ENCODE measurements around the gene OIP5. TPM values are rescaled to one million over a fixed set of nuclear protein-coding genes. Genes with fewer than 3 reads are reported as not detected.

Gene OIP5
- total RNA-seq, 6 donors from 2014 or later, result 0.46 to 1.1 (median 1.1) TPM; not detected in 3

GRCh38 chr15:41279535-41280283 lies 52.7 kb downstream of the OIP5 start:
- DNase-seq (no peak), ATAC-seq (ENCODE audit: low FRiP score in 2 of 2) (no peak)
- TF ChIP-seq POLR2A (IDR thresholded peaks at IDR 0.05) (no peak), EP300 (IDR thresholded peaks at IDR 0.05) (no peak), CTCF (IDR thresholded peaks at IDR 0.05) (no peak), POLR2AphosphoS5 (IDR thresholded peaks at IDR 0.05) (no peak)
- H3K4me3 ChIP-seq, result no peak overlapping the region
- H3K27me3 ChIP-seq, result no peaks in the 10 kb centered on the region
- peaks cover 3 to 6% (median 5%) of the 10 kb centered on the region in 4 donors for H3K4me1 ChIP-seq
- H3K36me3 ChIP-seq, result peaks cover 4 to 42% (median 26%) of the 10 kb centered on the region in 4 donors
- 80 to 86% methylated on average over 1 of the region's 1 CpG for WGBS, 2 donors
- no peak overlapping the region for H3K27ac ChIP-seq
- no peaks in the 10 kb centered on the region for H3K9me3 ChIP-seq

DNA sequence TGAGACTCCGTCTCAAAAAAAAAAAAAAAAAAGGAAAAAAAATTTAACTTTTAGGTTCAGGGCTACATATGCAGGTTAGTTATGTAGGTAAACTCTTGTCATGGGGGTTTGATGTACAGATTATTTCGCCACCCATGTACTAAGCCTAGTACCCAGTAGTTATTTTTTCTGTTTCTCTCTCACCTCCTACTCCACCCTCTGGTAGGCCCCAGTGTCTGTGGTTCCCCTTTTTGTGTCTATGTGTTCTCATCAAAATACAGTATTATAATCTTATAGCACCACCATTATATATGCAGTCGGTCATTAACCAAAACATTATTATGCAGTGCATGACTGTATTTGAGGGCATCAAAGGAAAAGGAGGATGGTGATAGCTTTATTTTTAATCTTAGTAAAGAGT lies 54.1 kb downstream of the OIP5 start:
- peaks cover 2 to 5% (median 4%) of the 10 kb centered on the region in 4 donors for H3K4me1 ChIP-seq
- H3K27me3 ChIP-seq, result no peaks in the 10 kb centered on the region
- no peak for TF ChIP-seq POLR2AphosphoS5 (IDR thresholded peaks at IDR 0.05)
- TF ChIP-seq CTCF (IDR thresholded peaks at IDR 0.05), result no peak
- TF ChIP-seq POLR2A (IDR thresholded peaks at IDR 0.05), result no peak
- no peak for TF ChIP-seq EP300 (IDR thresholded peaks at IDR 0.05)
- no peaks in the 10 kb centered on the region for H3K9me3 ChIP-seq
- H3K4me3 ChIP-seq, result no peak overlapping the region
- H3K36me3 ChIP-seq, result peaks cover 4 to 56% (median 35%) of the 10 kb centered on the region in 4 donors
- no peak for ATAC-seq (ENCODE audit: low FRiP score in 2 of 2)
- 93 to 97% methylated on average over 3 of the region's 3 CpGs for WGBS, 2 donors
- no peak for DNase-seq
- H3K27ac ChIP-seq, result no peak overlapping the region

DNA sequence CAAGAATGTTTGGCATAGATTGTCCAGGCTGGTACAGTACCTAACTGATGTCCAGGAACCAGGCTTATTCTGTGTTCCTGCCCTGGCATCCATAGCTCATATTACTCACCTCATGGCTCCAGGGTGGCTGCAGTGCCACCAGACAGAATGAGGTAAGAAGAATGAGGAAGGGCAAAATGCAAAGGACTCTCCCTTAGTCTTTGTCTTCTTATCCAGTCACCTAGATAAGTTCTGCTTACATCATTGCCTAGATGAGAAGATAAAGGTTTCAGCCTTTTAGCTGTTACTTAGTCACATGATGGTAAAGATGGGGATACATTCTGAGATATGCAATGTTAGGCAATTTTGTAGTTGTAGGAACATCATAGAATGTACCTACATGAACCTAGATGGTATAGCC lies 55.6 kb downstream of the OIP5 start:
- H3K27me3 ChIP-seq, result no peaks in the 10 kb centered on the region
- no peaks in the 10 kb centered on the region for H3K9me3 ChIP-seq
- H3K4me3 ChIP-seq, result no peak overlapping the region
- H3K4me1 ChIP-seq, result no peaks in the 10 kb centered on the region
- DNase-seq (no peak), ATAC-seq (ENCODE audit: low FRiP score in 2 of 2) (no peak)
- H3K27ac ChIP-seq, result no peak overlapping the region
- peaks cover 7 to 70% (median 46%) of the 10 kb centered on the region in 4 donors for H3K36me3 ChIP-seq
- TF ChIP-seq POLR2A (IDR thresholded peaks at IDR 0.05) (no peak), CTCF (IDR thresholded peaks at IDR 0.05) (no peak), EP300 (IDR thresholded peaks at IDR 0.05) (no peak), POLR2AphosphoS5 (IDR thresholded peaks at IDR 0.05) (no peak)

GRCh38 chr15:41269887-41270286 lies 62.5 kb downstream of the OIP5 start:
- 93 to 95% methylated on average over 2 of the region's 2 CpGs for WGBS, 2 donors
- H3K27me3 ChIP-seq, result no peaks in the 10 kb centered on the region
- H3K4me3 ChIP-seq, result no peak overlapping the region
- H3K27ac ChIP-seq, result no peak overlapping the region
- ATAC-seq (ENCODE audit: low FRiP score in 2 of 2) (no peak), DNase-seq (no peak)
- peaks cover 19 to 85% (median 42%) of the 10 kb centered on the region in 4 donors for H3K36me3 ChIP-seq
- H3K9me3 ChIP-seq, result no peaks in the 10 kb centered on the region
- H3K4me1 ChIP-seq, result no peaks in the 10 kb centered on the region
- no peak for TF ChIP-seq EP300 (IDR thresholded peaks at IDR 0.05)

DNA sequence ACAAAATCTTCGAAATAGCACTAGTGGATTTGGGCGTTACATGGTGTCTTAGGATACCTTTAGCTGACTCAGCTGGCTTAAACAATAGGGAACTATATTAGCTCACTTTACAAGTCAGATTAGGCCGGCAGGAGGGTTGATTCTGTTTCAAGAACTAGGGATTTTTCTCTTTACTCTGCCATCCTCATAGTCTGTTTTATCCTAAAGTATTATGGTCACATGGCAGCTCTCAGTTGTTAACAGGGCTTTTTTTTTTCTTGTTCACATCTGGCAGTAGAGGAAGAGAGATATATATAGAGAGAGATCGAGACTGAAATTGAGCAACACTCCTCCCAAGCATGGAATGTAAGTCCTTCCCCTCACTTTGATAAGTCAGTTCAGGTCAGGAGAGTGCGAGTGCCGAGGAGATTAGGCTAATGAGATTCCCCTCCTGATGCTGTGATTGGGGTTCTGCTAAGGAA lies 68.5 kb downstream of the OIP5 start:
- no peak overlapping the region for H3K4me3 ChIP-seq
- peaks cover 16 to 64% (median 22%) of the 10 kb centered on the region in 4 donors for H3K36me3 ChIP-seq
- H3K27ac ChIP-seq, result peak overlapping the region in 2 of 4 donors; percentile 41 to 51
- peaks cover 4 to 30% (median 18%) of the 10 kb centered on the region in 4 donors for H3K4me1 ChIP-seq
- ATAC-seq (ENCODE audit: low FRiP score in 2 of 2) (peak in 1 of 2 donors; percentile 26), DNase-seq (no peak)
- TF ChIP-seq POLR2A (IDR thresholded peaks at IDR 0.05) (no peak), CTCF (IDR thresholded peaks at IDR 0.05) (no peak), EP300 (IDR thresholded peaks at IDR 0.05) (no peak), POLR2AphosphoS5 (IDR thresholded peaks at IDR 0.05) (no peak)
- no peaks in the 10 kb centered on the region for H3K27me3 ChIP-seq
- H3K9me3 ChIP-seq, result no peaks in the 10 kb centered on the region
- 38 to 64% methylated on average over 6 of the region's 6 CpGs for WGBS, 2 donors

Data from upper lobe of left lung (tissue), 6 donors.